ENCODE data around the gene DLEC1.

- TF ChIP-seq SUZ12 (IDR thresholded peaks at IDR 0.05; ENCODE audit: extremely low read depth, insufficient read depth, insufficient read length) (no peak), YY1 (IDR thresholded peaks at IDR 0.05; ENCODE audit: insufficient read depth, insufficient read length) (no peak)
These were observed 20.1 kb downstream of the DLEC1 start for GRCh38 chr3:38059148-38059547.

Measured in NT2/D1 (cell line).